Measurements from ENCODE around the gene MAP3K8. TPM values are rescaled to one million over a fixed set of nuclear protein-coding genes. Genes with fewer than 3 reads are reported as not detected.
"Not testable (repeated sequence)": the region's sequence is repeated elsewhere in the genome, so short reads cannot be mapped to it uniquely, and the experiment has no call there.

The MAP3K8 gene
- total and polyA plus RNA-seq, 2 donors, result 16.5 to 19.6 TPM

GRCh38 chr10:30467651-30468338, 33.8 kb downstream of the MAP3K8 start:
- no peak for DNase-seq (ENCODE audit: extremely low spot score)
- WGBS, result 79% methylated on average over 4 of the region's 4 CpGs
- Histone ChIP-seq H3K4me1 (ENCODE audit: insufficient read depth) (no peaks in the 10 kb centered on the region), H3K27ac (ENCODE audit: low read depth) (no peak overlapping the region), H3K4me3 (ENCODE audit: low read depth, low read length) (no peak overlapping the region), H3K36me3 (ENCODE audit: insufficient read depth) (no peaks in the 10 kb centered on the region)

GRCh38 chr10:30472414-30473155, 38.6 kb downstream of the MAP3K8 start:
- Histone ChIP-seq H3K27ac (ENCODE audit: low read depth) (no peak overlapping the region), H3K4me1 (ENCODE audit: insufficient read depth) (no peaks in the 10 kb centered on the region), H3K4me3 (ENCODE audit: low read depth, low read length) (no peak overlapping the region), H3K36me3 (ENCODE audit: insufficient read depth) (no peaks in the 10 kb centered on the region)
- DNase-seq (ENCODE audit: extremely low spot score), result no peak
- WGBS, result 82% methylated on average over 4 of the region's 4 CpGs

GRCh38 chr10:30475515-30475914, 41.5 kb downstream of the MAP3K8 start:
- H3K4me3 ChIP-seq (ENCODE audit: low read depth, low read length); DNase-seq (ENCODE audit: extremely low spot score); H3K4me1 ChIP-seq (ENCODE audit: insufficient read depth); H3K27ac ChIP-seq (ENCODE audit: low read depth); H3K36me3 ChIP-seq (ENCODE audit: insufficient read depth): not testable (repeated sequence)
- 93% methylated on average over 5 of the region's 5 CpGs for WGBS

GRCh38 chr10:30476511-30477155, 42.6 kb downstream of the MAP3K8 start:
- H3K4me1 ChIP-seq (ENCODE audit: insufficient read depth), result no peaks in the 10 kb centered on the region
- no peaks in the 10 kb centered on the region for H3K36me3 ChIP-seq (ENCODE audit: insufficient read depth)
- H3K27ac ChIP-seq (ENCODE audit: low read depth), result no peak overlapping the region
- no peak for DNase-seq (ENCODE audit: extremely low spot score)
- WGBS, result 96% methylated on average over 18 of the region's 18 CpGs
- no peak overlapping the region for H3K4me3 ChIP-seq (ENCODE audit: low read depth, low read length)

- not testable (repeated sequence) for DNase-seq (ENCODE audit: extremely low spot score); H3K4me1 ChIP-seq (ENCODE audit: insufficient read depth); H3K4me3 ChIP-seq (ENCODE audit: low read depth, low read length); H3K36me3 ChIP-seq (ENCODE audit: insufficient read depth); H3K27ac ChIP-seq (ENCODE audit: low read depth)
- 83% methylated on average over 8 of the region's 8 CpGs for WGBS
Observed at GRCh38 chr10:30479513-30479912, 45.5 kb downstream of the MAP3K8 start.

- H3K4me3 ChIP-seq (ENCODE audit: low read depth, low read length), result no peak overlapping the region
- H3K36me3 ChIP-seq (ENCODE audit: insufficient read depth), result no peaks in the 10 kb centered on the region
- H3K27ac ChIP-seq (ENCODE audit: low read depth), result no peak overlapping the region
- no peak for DNase-seq (ENCODE audit: extremely low spot score)
- H3K4me1 ChIP-seq (ENCODE audit: insufficient read depth), result no peaks in the 10 kb centered on the region
Observed at GRCh38 chr10:30481603-30482002, 47.6 kb downstream of the MAP3K8 start.

- no peak for DNase-seq (ENCODE audit: extremely low spot score)
- no peaks in the 10 kb centered on the region for H3K36me3 ChIP-seq (ENCODE audit: insufficient read depth)
- no peak overlapping the region for H3K4me3 ChIP-seq (ENCODE audit: low read depth, low read length)
- 64% methylated on average over 6 of the region's 6 CpGs for WGBS
- H3K27ac ChIP-seq (ENCODE audit: low read depth), result no peak overlapping the region
- H3K4me1 ChIP-seq (ENCODE audit: insufficient read depth), result no peaks in the 10 kb centered on the region
Observed at GRCh38 chr10:30488316-30488715, 54.3 kb downstream of the MAP3K8 start.

- no peaks in the 10 kb centered on the region for H3K4me1 ChIP-seq (ENCODE audit: insufficient read depth)
- no peak overlapping the region for H3K4me3 ChIP-seq (ENCODE audit: low read depth, low read length)
- H3K27ac ChIP-seq (ENCODE audit: low read depth), result no peak overlapping the region
- 50% methylated on average over 7 of the region's 7 CpGs for WGBS
- no peaks in the 10 kb centered on the region for H3K36me3 ChIP-seq (ENCODE audit: insufficient read depth)
- DNase-seq (ENCODE audit: extremely low spot score), result no peak
Observed at GRCh38 chr10:30489346-30489745, 55.4 kb downstream of the MAP3K8 start.

- Histone ChIP-seq H3K36me3 (ENCODE audit: insufficient read depth) (no peaks in the 10 kb centered on the region), H3K4me3 (ENCODE audit: low read depth, low read length) (no peak overlapping the region)
- 90% methylated on average over 9 of the region's 9 CpGs for WGBS
Observed at GRCh38 chr10:30490289-30491000, 56.5 kb downstream of the MAP3K8 start.

GRCh38 chr10:30491204-30491915, 57.4 kb downstream of the MAP3K8 start:
- WGBS, result 80% methylated on average over 8 of the region's 8 CpGs
- H3K4me1 ChIP-seq (ENCODE audit: insufficient read depth), result no peaks in the 10 kb centered on the region
- DNase-seq (ENCODE audit: extremely low spot score), result no peak
- H3K36me3 ChIP-seq (ENCODE audit: insufficient read depth), result no peaks in the 10 kb centered on the region
- no peak overlapping the region for H3K4me3 ChIP-seq (ENCODE audit: low read depth, low read length)
- H3K27ac ChIP-seq (ENCODE audit: low read depth), result no peak overlapping the region

More at GRCh38 chr10:30490289-30491000, 56.5 kb downstream of the MAP3K8 start:
- no peak for DNase-seq (ENCODE audit: extremely low spot score)
- Histone ChIP-seq H3K27ac (ENCODE audit: low read depth) (no peak overlapping the region), H3K4me1 (ENCODE audit: insufficient read depth) (no peaks in the 10 kb centered on the region)

GRCh38 chr10:30491916-30492515, 58.0 kb downstream of the MAP3K8 start:
- 89% methylated on average over 4 of the region's 4 CpGs for WGBS
- Histone ChIP-seq H3K4me3 (ENCODE audit: low read depth, low read length) (no peak overlapping the region), H3K36me3 (ENCODE audit: insufficient read depth) (no peaks in the 10 kb centered on the region), H3K27ac (ENCODE audit: low read depth) (no peak overlapping the region), H3K4me1 (ENCODE audit: insufficient read depth) (no peaks in the 10 kb centered on the region)
- no peak for DNase-seq (ENCODE audit: extremely low spot score)

GRCh38 chr10:30493609-30494530, 59.9 kb downstream of the MAP3K8 start:
- WGBS, result 83% methylated on average over 11 of the region's 11 CpGs
- Histone ChIP-seq H3K4me1 (ENCODE audit: insufficient read depth) (no peaks in the 10 kb centered on the region), H3K27ac (ENCODE audit: low read depth) (no peak overlapping the region), H3K36me3 (ENCODE audit: insufficient read depth) (no peaks in the 10 kb centered on the region), H3K4me3 (ENCODE audit: low read depth, low read length) (no peak overlapping the region)
- DNase-seq (ENCODE audit: extremely low spot score), result no peak

Data from urinary bladder (tissue), 4 donors.